ENCODE results near the gene PRDM12.

PRDM12 gene

DNA sequence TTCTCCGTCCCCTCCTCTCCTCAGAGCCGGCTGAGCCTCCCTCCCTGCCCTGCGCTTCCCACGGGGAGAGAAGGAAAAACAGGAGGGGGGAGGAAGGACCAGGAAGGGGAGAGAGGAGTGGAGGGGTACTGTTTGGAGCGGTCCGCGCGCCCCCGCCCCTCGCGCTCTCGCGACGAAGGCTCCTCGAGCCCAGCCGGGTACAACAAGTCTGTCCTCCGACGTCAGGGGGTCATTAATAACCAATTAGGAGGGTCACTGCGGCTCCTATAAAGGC is 480 bp upstream of the PRDM12 start:
- TF ChIP-seq, protein P1, sequence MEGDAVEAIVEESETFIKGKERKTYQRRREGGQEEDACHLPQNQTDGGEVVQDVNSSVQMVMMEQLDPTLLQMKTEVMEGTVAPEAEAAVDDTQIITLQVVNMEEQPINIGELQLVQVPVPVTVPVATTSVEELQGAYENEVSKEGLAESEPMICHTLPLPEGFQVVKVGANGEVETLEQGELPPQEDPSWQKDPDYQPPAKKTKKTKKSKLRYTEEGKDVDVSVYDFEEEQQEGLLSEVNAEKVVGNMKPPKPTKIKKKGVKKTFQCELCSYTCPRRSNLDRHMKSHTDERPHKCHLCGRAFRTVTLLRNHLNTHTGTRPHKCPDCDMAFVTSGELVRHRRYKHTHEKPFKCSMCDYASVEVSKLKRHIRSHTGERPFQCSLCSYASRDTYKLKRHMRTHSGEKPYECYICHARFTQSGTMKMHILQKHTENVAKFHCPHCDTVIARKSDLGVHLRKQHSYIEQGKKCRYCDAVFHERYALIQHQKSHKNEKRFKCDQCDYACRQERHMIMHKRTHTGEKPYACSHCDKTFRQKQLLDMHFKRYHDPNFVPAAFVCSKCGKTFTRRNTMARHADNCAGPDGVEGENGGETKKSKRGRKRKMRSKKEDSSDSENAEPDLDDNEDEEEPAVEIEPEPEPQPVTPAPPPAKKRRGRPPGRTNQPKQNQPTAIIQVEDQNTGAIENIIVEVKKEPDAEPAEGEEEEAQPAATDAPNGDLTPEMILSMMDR (conservative IDR thresholded peaks at IDR 0.05; ENCODE audit: control insufficient read depth, insufficient read depth, low read depth, low read length): no peak
- no peak overlapping the region for H3K4me3 ChIP-seq (ENCODE audit: control insufficient read depth, low read depth, low read length)
- no peak for DNase-seq (ENCODE audit: low read depth)

DNA sequence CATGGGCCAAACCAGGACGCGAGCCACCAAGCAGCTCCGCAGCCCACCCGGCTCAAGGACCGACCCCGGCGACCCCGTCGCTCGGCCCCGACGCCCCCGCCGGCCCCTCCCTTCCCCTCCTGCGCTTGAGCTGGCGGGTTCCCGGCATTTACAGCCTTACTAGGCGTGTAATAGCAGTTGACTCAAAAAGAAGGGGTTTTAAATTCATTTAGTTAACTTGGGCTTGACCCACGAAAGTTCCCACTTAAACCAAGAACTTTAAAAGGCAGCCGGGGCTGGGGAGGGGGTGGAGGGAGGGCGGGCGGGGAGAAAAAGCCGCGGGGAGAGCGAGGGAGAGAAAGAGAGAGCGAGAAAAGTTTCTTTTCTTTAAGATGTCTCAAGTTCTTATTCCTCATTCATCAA is 636 bp downstream of the PRDM12 start:
- no peak overlapping the region for H3K4me3 ChIP-seq (ENCODE audit: control insufficient read depth, low read depth, low read length)

DNA sequence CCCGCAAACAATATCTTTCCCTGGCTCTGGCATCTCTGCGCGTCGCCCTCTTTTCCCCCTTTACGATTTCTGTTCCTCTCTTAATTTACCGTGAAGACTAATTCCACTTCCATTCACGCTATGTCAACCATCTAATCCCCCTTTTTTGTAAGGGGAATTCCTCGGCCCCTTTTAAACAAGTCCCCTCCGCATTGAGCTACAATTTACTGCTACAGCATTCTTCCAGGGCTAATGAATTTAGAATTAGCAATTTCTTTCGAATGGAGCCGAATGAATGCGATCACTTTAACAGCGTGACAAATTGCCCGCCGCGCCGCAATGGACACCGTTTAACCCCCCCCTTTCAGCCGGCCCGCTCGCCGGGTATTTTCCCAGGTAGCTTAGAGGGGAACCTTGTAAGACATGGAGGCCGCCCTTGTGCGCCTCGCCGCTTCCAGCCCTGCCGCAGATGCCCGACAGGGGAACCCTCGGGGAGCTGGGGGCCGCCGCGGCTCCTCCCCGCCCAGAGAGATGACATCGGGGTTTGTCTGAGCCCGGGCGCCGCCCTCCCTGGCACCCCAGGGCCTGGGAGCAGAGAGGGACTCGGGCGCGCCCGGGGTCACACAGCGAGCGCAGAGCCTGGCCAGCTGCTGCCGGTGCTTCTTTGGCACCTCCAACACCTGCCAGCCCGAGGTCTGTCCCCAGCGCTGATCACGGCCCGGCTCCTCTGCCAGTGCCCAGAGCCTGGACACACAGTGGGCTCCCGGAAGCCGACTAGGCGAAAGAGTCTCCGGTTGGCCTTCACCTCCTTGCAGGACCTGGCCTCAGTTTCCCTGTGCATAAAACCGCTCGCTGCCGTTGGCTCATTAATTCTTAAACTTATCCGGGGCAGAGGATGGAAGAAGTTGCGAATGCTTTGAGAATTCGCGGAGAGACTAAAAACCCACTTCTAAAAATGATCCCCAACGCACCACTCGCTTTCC is 1.3 kb downstream of the PRDM12 start:
- DNase-seq (ENCODE audit: low read depth): no peak
- TF ChIP-seq, protein P1 (conservative IDR thresholded peaks at IDR 0.05; ENCODE audit: control insufficient read depth, insufficient read depth, low read depth, low read length): no peak

More for the DNA sequence above, 636 bp downstream of the PRDM12 start:
- DNase-seq (ENCODE audit: low read depth): no peak
- TF ChIP-seq, protein P1 (conservative IDR thresholded peaks at IDR 0.05; ENCODE audit: control insufficient read depth, insufficient read depth, low read depth, low read length): no peak

DNA sequence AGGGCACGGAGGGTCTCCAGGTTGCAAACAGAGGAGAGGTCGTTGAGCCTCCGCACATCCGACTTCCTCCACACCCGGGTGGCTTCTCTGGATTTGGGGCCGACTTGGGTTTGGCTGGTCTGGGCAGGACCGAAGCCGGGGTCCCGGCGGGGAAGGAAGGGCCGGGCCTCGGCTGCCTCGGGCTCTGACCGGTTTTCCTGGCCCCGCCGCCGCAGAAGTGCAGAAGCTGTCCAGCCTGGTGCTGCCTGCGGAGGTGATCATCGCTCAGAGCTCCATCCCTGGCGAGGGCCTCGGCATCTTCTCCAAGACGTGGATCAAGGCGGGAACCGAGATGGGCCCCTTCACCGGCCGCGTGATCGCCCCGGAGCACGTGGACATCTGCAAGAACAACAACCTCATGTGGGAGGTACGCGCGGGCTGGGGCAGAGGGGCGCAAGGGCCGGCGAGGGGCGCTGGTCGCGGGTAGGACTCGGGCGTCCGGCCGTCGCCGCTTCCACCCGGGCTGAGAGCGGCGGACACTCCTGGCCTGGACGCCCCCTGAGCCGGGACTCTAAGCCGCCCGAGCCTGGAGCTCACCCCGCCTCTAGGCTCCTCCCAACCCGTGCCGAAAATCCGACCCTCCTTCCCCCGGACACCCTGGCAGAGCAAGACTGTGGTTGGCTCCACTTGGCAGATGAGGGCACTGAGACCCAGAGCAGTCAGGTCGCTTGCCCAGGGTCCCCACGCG is 2.2 kb downstream of the PRDM12 start:
- no peak overlapping the region for H3K4me3 ChIP-seq (ENCODE audit: control insufficient read depth, low read depth, low read length)
- TF ChIP-seq, protein P1 (conservative IDR thresholded peaks at IDR 0.05; ENCODE audit: control insufficient read depth, insufficient read depth, low read depth, low read length): no peak
- no peak for DNase-seq (ENCODE audit: low read depth)

More for the DNA sequence above, 1.3 kb downstream of the PRDM12 start:
- H3K4me3 ChIP-seq (ENCODE audit: control insufficient read depth, low read depth, low read length): no peak overlapping the region

DNA sequence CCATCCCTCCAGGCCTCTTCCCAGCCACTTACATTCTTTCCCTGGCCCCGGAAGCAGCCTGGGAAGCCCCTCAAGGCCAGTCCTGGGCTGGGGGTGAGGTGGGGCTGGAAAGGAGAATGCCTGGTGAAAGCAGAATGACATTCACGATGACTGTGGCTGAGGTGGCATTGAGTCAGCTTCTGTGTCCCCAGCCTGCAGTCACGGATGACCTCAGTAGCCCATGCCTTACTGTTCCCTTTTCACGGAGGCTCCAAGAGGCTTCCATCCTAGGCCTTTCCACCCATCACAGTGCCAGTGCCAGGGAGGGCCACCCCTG is 2.7 kb downstream of the PRDM12 start:
- DNase-seq (ENCODE audit: low read depth): no peak
- TF ChIP-seq, protein P1 (conservative IDR thresholded peaks at IDR 0.05; ENCODE audit: control insufficient read depth, insufficient read depth, low read depth, low read length): no peak
- H3K4me3 ChIP-seq (ENCODE audit: control insufficient read depth, low read depth, low read length): no peak overlapping the region

DNA sequence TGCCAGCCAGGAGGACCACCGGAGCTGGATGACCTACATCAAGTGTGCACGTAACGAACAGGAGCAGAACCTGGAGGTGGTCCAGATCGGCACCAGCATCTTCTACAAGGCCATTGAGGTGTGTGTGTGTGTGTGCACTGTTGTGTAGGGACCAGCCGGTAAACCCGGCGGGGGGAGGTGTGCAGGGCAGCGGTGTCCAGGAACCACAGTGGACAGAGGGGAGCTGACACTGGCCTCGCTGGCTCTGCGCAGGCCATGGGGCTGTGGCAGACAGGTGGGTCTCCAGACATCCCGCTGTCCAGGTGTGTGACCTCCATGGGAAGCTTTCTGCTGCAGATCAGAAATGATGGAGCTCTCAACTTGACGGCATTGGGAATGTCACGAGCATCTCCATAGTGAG is 3.8 kb downstream of the PRDM12 start:
- TF ChIP-seq, protein P1 (conservative IDR thresholded peaks at IDR 0.05; ENCODE audit: control insufficient read depth, insufficient read depth, low read depth, low read length): no peak
- DNase-seq (ENCODE audit: low read depth): no peak
- H3K4me3 ChIP-seq (ENCODE audit: control insufficient read depth, low read depth, low read length): no peak overlapping the region

Measured in fibroblast of mammary gland (primary cell).